GM23338 (cell line): Measurements from ENCODE around the gene ACOT11. TPM values are rescaled to one million over a fixed set of nuclear protein-coding genes. Genes with fewer than 3 reads are reported as not detected.

Source experiments
- ATAC-seq: fragments of 200-7000 bp; cut with Tn5 transposase; 3 replicates; pipeline ENCODE4 v1.9.1; 2020
- DNase-seq: peaks from one replicate; pipeline ENCODE4 v3.0.0-alpha.2; 2015; ENCODE audit warnings: low spot score
- H2AFZ ChIP-seq: fragments of 200-600 bp; sonication (generic); 2 replicates; pipeline ENCODE4 v1.8.0; 2016; ENCODE audit warnings: antibody characterized with exemption, mild to moderate bottlenecking, moderate library complexity
- H3F3A ChIP-seq: fragments of 200-600 bp; sonication (generic); replicated peaks from 2 replicates; pipeline ENCODE4 v1.8.0; 2017; ENCODE audit warnings: antibody characterized with exemption, mixed run types, low read depth
- H3K27ac ChIP-seq: fragments of 200-600 bp; sonication (generic); 2 replicates; pipeline ENCODE4 v1.6.1; 2016; ENCODE audit warnings: low read depth
- H3K27me3 ChIP-seq: fragments of 200-600 bp; sonication (generic); 2 replicates; pipeline ENCODE4 v1.8.0; 2016; ENCODE audit warnings: mild to moderate bottlenecking, mixed run types, moderate library complexity; ENCODE audit not compliant: insufficient read depth
- H3K36me3 ChIP-seq: fragments of 200-600 bp; sonication (generic); 2 replicates; pipeline ENCODE4 v1.8.0; 2016; ENCODE audit warnings: mild to moderate bottlenecking; ENCODE audit not compliant: insufficient read depth
- H3K4me1 ChIP-seq: fragments of 200-600 bp; sonication (generic); 2 replicates; pipeline ENCODE4 v1.8.0; 2016; ENCODE audit warnings: mild to moderate bottlenecking, moderate library complexity; ENCODE audit not compliant: insufficient read depth
- H3K4me2 ChIP-seq: fragments of 200-600 bp; sonication (generic); 2 replicates; pipeline ENCODE4 v1.7.1; 2017; ENCODE audit warnings: mixed run types
- H3K4me3 ChIP-seq: fragments of 200-600 bp; sonication (generic); 2 replicates; pipeline ENCODE4 v1.6.1; 2016; ENCODE audit warnings: mixed run types
- H3K79me2 ChIP-seq: fragments of 200-600 bp; sonication (generic); replicated peaks from 2 replicates; pipeline ENCODE4 v1.8.0; 2017; ENCODE audit warnings: mild to moderate bottlenecking; ENCODE audit not compliant: insufficient read depth
- H3K9me2 ChIP-seq: fragments of 200-600 bp; sonication (generic); 2 replicates; pipeline ENCODE4 v1.8.0; 2017; ENCODE audit not compliant: insufficient read depth
- H4K20me1 ChIP-seq: fragments of 200-600 bp; sonication (generic); replicated peaks from 2 replicates; pipeline ENCODE4 v1.8.0; 2017; ENCODE audit warnings: mild to moderate bottlenecking; ENCODE audit not compliant: insufficient read depth
- H3K27ac Mint-ChIP-seq: 2 replicates; pipeline ENCODE4 v1.8.0; 2020; ENCODE audit warnings: inconsistent platforms, mild to moderate bottlenecking, moderate library complexity, mixed read lengths
- H3K27me3 Mint-ChIP-seq: 3 replicates; pipeline ENCODE4 v1.8.0; 2022; ENCODE audit warnings: low read depth, mild to moderate bottlenecking, moderate library complexity, mixed read lengths, inconsistent platforms; ENCODE audit not compliant: insufficient read depth, poor library complexity
- H3K36me3 Mint-ChIP-seq: 3 replicates; pipeline ENCODE4 v1.8.0; 2021; ENCODE audit warnings: low read depth, mild to moderate bottlenecking, inconsistent platforms, moderate library complexity, mixed read lengths
- H3K4me1 Mint-ChIP-seq: 3 replicates; pipeline ENCODE4 v1.8.0; 2020; ENCODE audit warnings: mild to moderate bottlenecking, inconsistent platforms, mixed read lengths
- H3K4me3 Mint-ChIP-seq: 3 replicates; pipeline ENCODE4 v1.8.0; 2021; ENCODE audit warnings: moderate library complexity, mild to moderate bottlenecking, inconsistent platforms, mixed read lengths
- H3K9me3 Mint-ChIP-seq: 3 replicates; pipeline ENCODE4 v1.8.0; 2020; ENCODE audit warnings: moderate library complexity, mild to moderate bottlenecking, inconsistent platforms, mixed read lengths
- CREB1 ChIP-seq: fragments of 250-450 bp; sonication (Bioruptor Pico); IDR thresholded peaks from 2 replicates; pipeline ENCODE4 v1.5.0; 2020; ENCODE audit warnings: low read depth, mild to moderate bottlenecking, moderate library complexity
- ETS1 ChIP-seq: IDR thresholded peaks from 2 replicates; pipeline ENCODE4 v1.6.1; 2016; ENCODE audit warnings: antibody characterized with exemption
- EZH2 ChIP-seq: fragments of 200-600 bp; sonication (generic); IDR thresholded peaks from one replicate; pipeline ENCODE4 v1.8.0; 2017; ENCODE audit warnings: antibody characterized with exemption, mild to moderate bottlenecking, low read depth; ENCODE audit not compliant: unreplicated experiment
- EZH2phosphoT487 ChIP-seq: fragments of 200-600 bp; sonication (generic); IDR thresholded peaks from one replicate; pipeline ENCODE4 v1.8.1; 2018; ENCODE audit warnings: antibody characterized with exemption; ENCODE audit not compliant: unreplicated experiment
- JUNB ChIP-seq: IDR thresholded peaks from one replicate; pipeline ENCODE4 v1.6.1; 2016; ENCODE audit warnings: antibody characterized with exemption; ENCODE audit not compliant: unreplicated experiment
- NANOG ChIP-seq: IDR thresholded peaks from 2 replicates; pipeline ENCODE4 v1.6.1; 2016; ENCODE audit warnings: antibody characterized with exemption, borderline replicate concordance
- POLR2AphosphoS5 ChIP-seq: IDR thresholded peaks from 2 replicates; pipeline ENCODE4 v1.6.1; 2016; ENCODE audit warnings: antibody characterized with exemption, low read depth
- STAT1 ChIP-seq: IDR thresholded peaks from one replicate; pipeline ENCODE4 v1.6.1; 2016; ENCODE audit warnings: antibody characterized with exemption; ENCODE audit not compliant: unreplicated experiment
- ZNF114 ChIP-seq: fragments of 250-450 bp; sonication (Bioruptor Pico); IDR thresholded peaks from 2 replicates; pipeline ENCODE4 v1.5.0; 2020; ENCODE audit warnings: mild to moderate bottlenecking, moderate library complexity
- ZNF331 ChIP-seq: fragments of 250-450 bp; sonication (Bioruptor Pico); IDR thresholded peaks from 2 replicates; pipeline ENCODE4 v1.5.0; 2020; ENCODE audit warnings: low read depth, mild to moderate bottlenecking, moderate library complexity
- polyA plus RNA-seq: library from polyadenylated mRNA; unstranded; fragments of >200 nt; fragmentation: Nextera tagmentation; extraction: Ambion mirVana; gene quantifications from 2 replicates; pipeline ENCODE4 v1.2.1, GENCODE V29; 2016
- total RNA-seq: library from RNA; depleted of rRNA; stranded (reverse); fragments of >200 nt; shearing (Covaris generic); gene quantifications from 2 replicates; pipeline ENCODE4 v1.2.3, GENCODE V29; 2014
- TF ChIP-seq, protein P1 (sequence below), 2 experiments: fragments of 200-600 bp in 1 of 2; sonication (generic) in 1 of 2; conservative IDR thresholded peaks; 2 replicates each; pipeline versions ENCODE4 v1.5.1 to v1.6.1; 2016 to 2017; ENCODE audit warnings: antibody characterized with exemption in 2 of 2, low read depth in 2 of 2, mild to moderate bottlenecking in 2 of 2, moderate library complexity in 1 of 2
- TF ChIP-seq, protein P2 (sequence below): IDR thresholded peaks from one replicate; pipeline ENCODE4 v1.6.1; 2018; ENCODE audit warnings: antibody characterized with exemption; ENCODE audit not compliant: unreplicated experiment
- TF ChIP-seq, protein P3 (sequence below): fragments of 250-450 bp; sonication (Bioruptor Pico); IDR thresholded peaks from 2 replicates; pipeline ENCODE4 v1.5.0; 2020; ENCODE audit warnings: mild to moderate bottlenecking, moderate library complexity

ACOT11 gene
- total and polyA plus RNA-seq, 2 experiments from 2014 or later: 1.6 to 2.7 TPM

DNA sequence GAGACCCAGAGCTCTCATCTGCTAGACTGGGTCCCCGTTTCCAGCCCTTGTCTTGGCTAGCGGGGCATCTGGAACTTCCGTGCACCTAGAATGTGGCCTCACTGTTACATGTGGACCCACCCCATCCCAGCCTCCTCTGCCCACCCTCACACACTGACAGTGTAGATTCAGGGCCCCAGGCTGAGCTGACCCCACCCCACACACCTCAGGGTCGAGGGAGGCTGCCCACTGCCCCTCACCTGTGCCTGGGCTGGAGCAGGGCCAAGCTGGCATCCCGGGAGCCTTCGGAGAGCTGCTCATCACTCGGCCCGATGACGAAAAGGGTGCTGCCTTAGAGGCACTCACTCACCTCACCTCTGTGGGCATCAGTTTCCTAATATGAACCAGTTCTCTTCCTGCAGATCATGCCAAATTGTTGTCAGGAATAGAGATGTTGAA, 11.1 kb downstream of the ACOT11 start:
- no peaks in the 10 kb centered on the region for H4K20me1 ChIP-seq
- no peak overlapping the region for H3K4me2 ChIP-seq
- no peaks in the 10 kb centered on the region for H3K79me2 ChIP-seq
- Mint-ChIP-seq H3K36me3 (peaks cover 5% of the 10 kb centered on the region; the same call in 2 of the 3 replicates), H3K4me1 (no peaks in the 10 kb centered on the region; the same call in 2 of the 3 replicates), H3K4me3 (no peak overlapping the region), H3K9me3 (peaks cover 17% of the 10 kb centered on the region; the same call in 2 of the 3 replicates), H3K27me3 (no peaks in the 10 kb centered on the region), H3K27ac (no peak overlapping the region)
- no peaks in the 10 kb centered on the region for H3K27me3 ChIP-seq
- H3K4me1 ChIP-seq: no peaks in the 10 kb centered on the region
- no peaks in the 10 kb centered on the region; the same call in 1 of the 2 replicates for H3K36me3 ChIP-seq
- no peak for ATAC-seq
- H3K27ac ChIP-seq: no peak overlapping the region
- H3K4me3 ChIP-seq: no peak overlapping the region
- H3K9me2 ChIP-seq: no peaks in the 10 kb centered on the region
- no peak overlapping the region for H2AFZ ChIP-seq
- no peaks in the 10 kb centered on the region for H3F3A ChIP-seq
- DNase-seq: no peak
- no peak for TF ChIP-seq ZNF114 (CRISPR knock-in tag)
- TF ChIP-seq JUNB: no peak
- TF ChIP-seq POLR2AphosphoS5: no peak
- TF ChIP-seq EZH2: no peak
- no peak for TF ChIP-seq CREB1 (CRISPR knock-in tag)
- TF ChIP-seq, protein P1, sequence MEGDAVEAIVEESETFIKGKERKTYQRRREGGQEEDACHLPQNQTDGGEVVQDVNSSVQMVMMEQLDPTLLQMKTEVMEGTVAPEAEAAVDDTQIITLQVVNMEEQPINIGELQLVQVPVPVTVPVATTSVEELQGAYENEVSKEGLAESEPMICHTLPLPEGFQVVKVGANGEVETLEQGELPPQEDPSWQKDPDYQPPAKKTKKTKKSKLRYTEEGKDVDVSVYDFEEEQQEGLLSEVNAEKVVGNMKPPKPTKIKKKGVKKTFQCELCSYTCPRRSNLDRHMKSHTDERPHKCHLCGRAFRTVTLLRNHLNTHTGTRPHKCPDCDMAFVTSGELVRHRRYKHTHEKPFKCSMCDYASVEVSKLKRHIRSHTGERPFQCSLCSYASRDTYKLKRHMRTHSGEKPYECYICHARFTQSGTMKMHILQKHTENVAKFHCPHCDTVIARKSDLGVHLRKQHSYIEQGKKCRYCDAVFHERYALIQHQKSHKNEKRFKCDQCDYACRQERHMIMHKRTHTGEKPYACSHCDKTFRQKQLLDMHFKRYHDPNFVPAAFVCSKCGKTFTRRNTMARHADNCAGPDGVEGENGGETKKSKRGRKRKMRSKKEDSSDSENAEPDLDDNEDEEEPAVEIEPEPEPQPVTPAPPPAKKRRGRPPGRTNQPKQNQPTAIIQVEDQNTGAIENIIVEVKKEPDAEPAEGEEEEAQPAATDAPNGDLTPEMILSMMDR (conservative IDR thresholded peaks at IDR 0.05; ENCODE audit: low read depth in 2 of 2): no peak
- no peak for TF ChIP-seq NANOG
- TF ChIP-seq STAT1: no peak
- TF ChIP-seq ETS1: no peak
- no peak for TF ChIP-seq ZNF331 (CRISPR knock-in tag)
- TF ChIP-seq, protein P2, sequence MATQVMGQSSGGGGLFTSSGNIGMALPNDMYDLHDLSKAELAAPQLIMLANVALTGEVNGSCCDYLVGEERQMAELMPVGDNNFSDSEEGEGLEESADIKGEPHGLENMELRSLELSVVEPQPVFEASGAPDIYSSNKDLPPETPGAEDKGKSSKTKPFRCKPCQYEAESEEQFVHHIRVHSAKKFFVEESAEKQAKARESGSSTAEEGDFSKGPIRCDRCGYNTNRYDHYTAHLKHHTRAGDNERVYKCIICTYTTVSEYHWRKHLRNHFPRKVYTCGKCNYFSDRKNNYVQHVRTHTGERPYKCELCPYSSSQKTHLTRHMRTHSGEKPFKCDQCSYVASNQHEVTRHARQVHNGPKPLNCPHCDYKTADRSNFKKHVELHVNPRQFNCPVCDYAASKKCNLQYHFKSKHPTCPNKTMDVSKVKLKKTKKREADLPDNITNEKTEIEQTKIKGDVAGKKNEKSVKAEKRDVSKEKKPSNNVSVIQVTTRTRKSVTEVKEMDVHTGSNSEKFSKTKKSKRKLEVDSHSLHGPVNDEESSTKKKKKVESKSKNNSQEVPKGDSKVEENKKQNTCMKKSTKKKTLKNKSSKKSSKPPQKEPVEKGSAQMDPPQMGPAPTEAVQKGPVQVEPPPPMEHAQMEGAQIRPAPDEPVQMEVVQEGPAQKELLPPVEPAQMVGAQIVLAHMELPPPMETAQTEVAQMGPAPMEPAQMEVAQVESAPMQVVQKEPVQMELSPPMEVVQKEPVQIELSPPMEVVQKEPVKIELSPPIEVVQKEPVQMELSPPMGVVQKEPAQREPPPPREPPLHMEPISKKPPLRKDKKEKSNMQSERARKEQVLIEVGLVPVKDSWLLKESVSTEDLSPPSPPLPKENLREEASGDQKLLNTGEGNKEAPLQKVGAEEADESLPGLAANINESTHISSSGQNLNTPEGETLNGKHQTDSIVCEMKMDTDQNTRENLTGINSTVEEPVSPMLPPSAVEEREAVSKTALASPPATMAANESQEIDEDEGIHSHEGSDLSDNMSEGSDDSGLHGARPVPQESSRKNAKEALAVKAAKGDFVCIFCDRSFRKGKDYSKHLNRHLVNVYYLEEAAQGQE: no peak
- TF ChIP-seq, protein P3, sequence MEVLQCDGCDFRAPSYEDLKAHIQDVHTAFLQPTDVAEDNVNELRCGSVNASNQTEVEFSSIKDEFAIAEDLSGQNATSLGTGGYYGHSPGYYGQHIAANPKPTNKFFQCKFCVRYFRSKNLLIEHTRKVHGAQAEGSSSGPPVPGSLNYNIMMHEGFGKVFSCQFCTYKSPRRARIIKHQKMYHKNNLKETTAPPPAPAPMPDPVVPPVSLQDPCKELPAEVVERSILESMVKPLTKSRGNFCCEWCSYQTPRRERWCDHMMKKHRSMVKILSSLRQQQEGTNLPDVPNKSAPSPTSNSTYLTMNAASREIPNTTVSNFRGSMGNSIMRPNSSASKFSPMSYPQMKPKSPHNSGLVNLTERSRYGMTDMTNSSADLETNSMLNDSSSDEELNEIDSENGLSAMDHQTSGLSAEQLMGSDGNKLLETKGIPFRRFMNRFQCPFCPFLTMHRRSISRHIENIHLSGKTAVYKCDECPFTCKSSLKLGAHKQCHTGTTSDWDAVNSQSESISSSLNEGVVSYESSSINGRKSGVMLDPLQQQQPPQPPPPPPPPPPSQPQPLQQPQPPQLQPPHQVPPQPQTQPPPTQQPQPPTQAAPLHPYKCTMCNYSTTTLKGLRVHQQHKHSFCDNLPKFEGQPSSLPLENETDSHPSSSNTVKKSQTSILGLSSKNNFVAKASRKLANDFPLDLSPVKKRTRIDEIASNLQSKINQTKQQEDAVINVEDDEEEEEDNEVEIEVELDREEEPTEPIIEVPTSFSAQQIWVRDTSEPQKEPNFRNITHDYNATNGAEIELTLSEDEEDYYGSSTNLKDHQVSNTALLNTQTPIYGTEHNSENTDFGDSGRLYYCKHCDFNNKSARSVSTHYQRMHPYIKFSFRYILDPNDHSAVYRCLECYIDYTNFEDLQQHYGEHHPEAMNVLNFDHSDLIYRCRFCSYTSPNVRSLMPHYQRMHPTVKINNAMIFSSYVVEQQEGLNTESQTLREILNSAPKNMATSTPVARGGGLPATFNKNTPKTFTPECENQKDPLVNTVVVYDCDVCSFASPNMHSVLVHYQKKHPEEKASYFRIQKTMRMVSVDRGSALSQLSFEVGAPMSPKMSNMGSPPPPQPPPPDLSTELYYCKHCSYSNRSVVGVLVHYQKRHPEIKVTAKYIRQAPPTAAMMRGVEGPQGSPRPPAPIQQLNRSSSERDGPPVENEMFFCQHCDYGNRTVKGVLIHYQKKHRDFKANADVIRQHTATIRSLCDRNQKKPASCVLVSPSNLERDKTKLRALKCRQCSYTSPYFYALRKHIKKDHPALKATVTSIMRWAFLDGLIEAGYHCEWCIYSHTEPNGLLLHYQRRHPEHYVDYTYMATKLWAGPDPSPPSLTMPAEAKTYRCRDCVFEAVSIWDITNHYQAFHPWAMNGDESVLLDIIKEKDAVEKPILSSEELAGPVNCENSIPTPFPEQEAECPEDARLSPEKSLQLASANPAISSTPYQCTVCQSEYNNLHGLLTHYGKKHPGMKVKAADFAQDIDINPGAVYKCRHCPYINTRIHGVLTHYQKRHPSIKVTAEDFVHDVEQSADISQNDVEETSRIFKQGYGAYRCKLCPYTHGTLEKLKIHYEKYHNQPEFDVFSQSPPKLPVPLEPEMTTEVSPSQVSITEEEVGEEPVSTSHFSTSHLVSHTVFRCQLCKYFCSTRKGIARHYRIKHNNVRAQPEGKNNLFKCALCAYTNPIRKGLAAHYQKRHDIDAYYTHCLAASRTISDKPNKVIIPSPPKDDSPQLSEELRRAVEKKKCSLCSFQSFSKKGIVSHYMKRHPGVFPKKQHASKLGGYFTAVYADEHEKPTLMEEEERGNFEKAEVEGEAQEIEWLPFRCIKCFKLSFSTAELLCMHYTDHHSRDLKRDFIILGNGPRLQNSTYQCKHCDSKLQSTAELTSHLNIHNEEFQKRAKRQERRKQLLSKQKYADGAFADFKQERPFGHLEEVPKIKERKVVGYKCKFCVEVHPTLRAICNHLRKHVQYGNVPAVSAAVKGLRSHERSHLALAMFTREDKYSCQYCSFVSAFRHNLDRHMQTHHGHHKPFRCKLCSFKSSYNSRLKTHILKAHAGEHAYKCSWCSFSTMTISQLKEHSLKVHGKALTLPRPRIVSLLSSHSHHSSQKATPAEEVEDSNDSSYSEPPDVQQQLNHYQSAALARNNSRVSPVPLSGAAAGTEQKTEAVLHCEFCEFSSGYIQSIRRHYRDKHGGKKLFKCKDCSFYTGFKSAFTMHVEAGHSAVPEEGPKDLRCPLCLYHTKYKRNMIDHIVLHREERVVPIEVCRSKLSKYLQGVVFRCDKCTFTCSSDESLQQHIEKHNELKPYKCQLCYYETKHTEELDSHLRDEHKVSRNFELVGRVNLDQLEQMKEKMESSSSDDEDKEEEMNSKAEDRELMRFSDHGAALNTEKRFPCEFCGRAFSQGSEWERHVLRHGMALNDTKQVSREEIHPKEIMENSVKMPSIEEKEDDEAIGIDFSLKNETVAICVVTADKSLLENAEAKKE (CRISPR knock-in tag): no peak
- no peak for TF ChIP-seq EZH2phosphoT487
